22Rv1 (cell line): Measurements from ENCODE around the gene GAK.
A peak's percentile ranks its signal among the peaks of the same experiment; 100 is the strongest.

Experiments used
- H3K27ac ChIP-seq: fragments of 450-650 bp; 2 replicates; pipeline ENCODE4 v1.5.1; 2017
- ZFX ChIP-seq: fragments of 450-650 bp; IDR thresholded peaks from 2 replicates; pipeline ENCODE4 v1.6.1; 2017; ENCODE audit warnings: antibody characterized with exemption, borderline replicate concordance
- TF ChIP-seq, protein P1 (sequence below): fragments of 450-650 bp; IDR thresholded peaks from 2 replicates; pipeline ENCODE4 v1.5.1; 2017; ENCODE audit warnings: mild to moderate bottlenecking

The GAK gene

DNA sequence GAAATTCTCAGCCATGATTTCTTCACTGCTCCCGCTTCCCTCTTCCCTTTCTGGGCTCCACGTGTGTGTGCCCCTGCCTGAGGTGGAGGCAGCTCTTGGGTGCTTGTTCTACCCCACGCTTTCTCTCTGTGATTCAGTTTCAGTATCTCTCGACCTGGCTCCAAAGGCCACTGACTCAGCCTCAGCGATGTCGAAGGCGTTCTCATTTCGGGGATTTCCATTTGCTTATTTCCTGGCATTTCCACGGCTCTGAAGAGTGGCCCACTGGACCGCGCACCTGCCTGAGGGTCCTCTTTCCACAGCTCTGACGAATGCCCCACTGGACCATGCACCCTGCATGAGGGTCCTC lies 52.4 kb downstream of the GAK start:
- no peak for TF ChIP-seq ZFX
- TF ChIP-seq, protein P1, sequence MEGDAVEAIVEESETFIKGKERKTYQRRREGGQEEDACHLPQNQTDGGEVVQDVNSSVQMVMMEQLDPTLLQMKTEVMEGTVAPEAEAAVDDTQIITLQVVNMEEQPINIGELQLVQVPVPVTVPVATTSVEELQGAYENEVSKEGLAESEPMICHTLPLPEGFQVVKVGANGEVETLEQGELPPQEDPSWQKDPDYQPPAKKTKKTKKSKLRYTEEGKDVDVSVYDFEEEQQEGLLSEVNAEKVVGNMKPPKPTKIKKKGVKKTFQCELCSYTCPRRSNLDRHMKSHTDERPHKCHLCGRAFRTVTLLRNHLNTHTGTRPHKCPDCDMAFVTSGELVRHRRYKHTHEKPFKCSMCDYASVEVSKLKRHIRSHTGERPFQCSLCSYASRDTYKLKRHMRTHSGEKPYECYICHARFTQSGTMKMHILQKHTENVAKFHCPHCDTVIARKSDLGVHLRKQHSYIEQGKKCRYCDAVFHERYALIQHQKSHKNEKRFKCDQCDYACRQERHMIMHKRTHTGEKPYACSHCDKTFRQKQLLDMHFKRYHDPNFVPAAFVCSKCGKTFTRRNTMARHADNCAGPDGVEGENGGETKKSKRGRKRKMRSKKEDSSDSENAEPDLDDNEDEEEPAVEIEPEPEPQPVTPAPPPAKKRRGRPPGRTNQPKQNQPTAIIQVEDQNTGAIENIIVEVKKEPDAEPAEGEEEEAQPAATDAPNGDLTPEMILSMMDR = no peak
- no peak overlapping the region for H3K27ac ChIP-seq

DNA sequence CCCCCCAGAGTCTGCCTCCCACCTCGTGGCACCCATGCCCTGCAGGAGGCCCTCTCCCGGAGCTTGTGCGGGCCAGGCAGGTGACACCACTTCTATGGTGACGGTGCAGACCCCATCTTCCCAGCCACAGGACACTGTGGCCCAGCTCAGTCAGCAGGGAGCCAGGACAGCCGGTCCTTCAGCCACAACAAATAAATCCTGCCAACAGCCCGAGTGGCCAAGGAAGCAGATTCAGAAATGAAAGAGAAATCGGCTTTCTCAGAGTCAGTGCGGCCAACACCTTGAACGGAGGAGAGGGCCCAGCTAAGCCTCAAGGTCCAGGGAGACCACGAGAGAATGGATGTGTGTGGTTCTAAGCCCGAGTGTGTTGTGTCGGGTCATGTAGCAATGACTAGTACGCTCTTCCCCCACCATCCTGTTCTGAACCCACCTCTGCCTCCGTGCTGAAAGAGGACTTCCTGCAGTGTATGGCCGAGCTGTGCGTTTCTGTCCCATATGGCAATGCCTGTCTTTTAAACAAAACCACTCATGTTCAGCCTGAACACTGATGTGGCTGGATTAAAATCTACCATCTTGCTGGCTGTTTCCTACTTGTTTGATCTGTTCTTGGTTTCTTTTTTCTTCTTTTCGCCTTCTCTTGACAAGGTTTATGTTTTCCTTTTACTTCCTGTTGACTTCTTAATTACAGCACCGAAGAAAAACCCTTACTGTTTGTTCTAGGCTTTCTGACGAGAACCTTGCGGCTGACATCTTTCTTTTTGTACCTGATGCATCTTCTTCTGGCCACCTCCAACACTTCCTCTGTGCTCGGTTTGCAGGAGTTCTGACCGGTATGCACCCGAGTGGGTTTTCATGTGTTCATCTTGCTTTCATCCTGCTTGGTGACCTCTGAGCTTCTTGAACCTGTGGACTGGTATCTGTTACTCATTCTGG lies 53.1 kb downstream of the GAK start:
- no peak for TF ChIP-seq ZFX
- TF ChIP-seq, protein P1 = no peak
- H3K27ac ChIP-seq = no peak overlapping the region

DNA sequence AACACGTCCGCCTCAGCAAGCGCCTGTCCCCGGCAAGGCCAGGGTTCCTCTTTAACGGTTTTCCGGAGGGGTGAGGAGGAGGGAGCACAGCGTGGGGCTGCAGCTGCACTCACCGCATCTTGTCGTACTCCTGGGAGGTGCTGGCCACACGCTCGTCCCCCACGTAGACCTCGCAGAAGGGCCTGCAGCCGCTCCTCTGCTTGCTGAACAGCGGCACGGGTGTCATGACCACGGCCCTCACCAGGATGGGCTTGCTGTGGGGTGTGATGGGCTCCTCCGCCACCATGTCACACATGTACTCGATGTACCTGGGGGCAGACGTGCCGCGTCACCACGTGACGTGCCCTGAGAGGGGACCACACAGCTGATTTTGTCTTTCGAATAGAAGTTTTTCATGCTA lies 54.6 kb downstream of the GAK start:
- TF ChIP-seq, protein P1 = no peak
- TF ChIP-seq ZFX = no peak
- no peak overlapping the region for H3K27ac ChIP-seq

DNA sequence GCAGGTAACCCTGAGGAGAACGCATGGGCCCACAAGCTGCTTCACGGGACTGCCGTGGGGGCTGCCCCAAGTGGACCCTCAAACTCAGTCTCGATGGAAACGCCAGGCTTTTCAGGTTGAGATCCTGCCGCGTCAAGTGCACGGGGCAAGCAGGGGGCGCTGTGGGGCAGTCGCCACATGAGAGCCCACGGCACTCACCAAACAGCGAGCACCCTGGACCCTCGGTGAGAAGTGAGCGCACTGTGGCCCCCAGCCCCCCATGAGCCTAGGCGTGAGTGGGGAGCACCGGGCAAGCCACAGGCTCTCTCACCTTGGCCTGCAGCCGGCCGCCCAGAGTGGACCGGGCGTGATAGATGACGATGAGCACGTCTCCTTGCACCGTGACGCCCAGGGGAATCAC lies 55.3 kb downstream of the GAK start:
- TF ChIP-seq, protein P1 = peak; percentile 42
- no peak for TF ChIP-seq ZFX

DNA sequence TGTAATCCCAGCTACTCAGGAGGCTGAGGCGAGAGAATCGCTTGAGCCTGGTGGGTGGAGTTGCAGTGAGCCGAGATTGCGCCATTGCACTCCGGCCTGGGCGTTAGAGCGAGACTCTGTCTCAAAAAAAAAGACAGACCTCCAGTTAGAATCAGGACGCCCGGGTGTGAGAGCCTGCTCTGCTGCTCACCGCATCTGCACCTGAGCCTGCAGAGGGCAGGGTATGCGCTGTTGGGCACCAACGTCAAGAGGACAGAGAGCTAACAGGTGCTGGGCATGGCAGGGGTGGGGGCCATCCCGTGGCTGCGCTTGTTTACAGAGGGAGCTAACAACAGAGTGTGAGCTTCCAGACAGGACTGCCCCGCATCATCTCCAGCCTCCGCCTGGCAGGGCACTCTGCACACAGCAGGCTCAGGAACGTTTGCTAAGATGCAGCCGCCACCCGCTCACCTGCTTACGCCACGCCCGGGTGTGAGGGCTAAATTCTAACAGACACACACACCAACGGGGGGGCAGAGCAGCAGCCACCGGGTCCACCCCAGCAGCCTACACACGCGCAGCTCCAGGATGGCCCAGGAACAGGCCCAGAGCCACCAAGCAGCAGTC lies 56.2 kb downstream of the GAK start:
- H3K27ac ChIP-seq = no peak overlapping the region

More for the DNA sequence above, 55.3 kb downstream of the GAK start:
- no peak overlapping the region for H3K27ac ChIP-seq

DNA sequence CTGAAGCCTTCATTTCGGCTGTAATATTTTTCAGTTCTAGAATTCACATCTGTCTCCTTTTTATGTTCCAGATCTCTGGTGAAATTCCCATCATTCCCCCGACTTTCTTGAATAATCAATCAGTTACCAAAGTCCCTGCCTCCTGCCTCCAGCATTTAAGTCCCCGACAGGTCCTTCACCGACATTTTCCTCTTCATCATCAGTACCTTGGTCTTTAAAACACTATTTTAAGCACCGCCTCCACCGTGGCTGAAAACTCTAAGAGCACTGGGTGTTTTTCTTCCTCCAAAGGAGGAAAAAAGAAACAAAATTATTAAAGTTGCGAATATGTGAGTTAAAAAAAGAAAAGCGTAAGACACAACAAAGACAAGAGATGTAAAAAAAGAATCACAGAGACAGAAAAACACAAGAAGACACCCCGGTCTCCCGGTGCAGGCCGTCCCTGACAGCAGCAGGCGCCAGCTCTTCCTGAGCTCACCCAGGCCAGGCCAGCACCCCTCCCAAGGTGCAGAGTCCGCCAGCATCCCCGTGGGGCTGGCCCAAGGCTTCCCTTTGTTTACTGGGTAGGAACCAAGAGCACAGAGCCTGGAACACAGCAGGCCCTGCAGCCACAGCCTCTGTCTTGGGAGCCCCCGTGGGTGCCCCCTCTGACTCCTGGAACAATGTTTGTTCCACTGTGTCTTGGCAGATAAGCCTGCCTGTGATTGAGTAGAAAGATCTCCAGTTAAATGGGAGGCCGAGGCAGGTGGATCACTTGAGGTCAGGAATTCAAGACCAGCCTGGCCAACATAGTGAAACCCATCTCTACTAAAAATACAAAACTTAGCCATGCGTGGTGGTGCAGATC lies 56.9 kb downstream of the GAK start:
- no peak for TF ChIP-seq ZFX
- TF ChIP-seq, protein P1 = no peak
- H3K27ac ChIP-seq = no peak overlapping the region

More for the DNA sequence above, 56.2 kb downstream of the GAK start:
- no peak for TF ChIP-seq ZFX
- TF ChIP-seq, protein P1 = no peak
